HG02678 (cell line): Measurements from ENCODE around the gene SERPINB1.
"Not testable (repeated sequence)": the region's sequence is repeated elsewhere in the genome, so short reads cannot be mapped to it uniquely, and the experiment has no call there.

Experiments
- ATAC-seq: cut with Tn5 transposase; IDR thresholded peaks from one replicate; pipeline ENCODE4 v1.9.1; 2021; ENCODE audit warnings: mild to moderate bottlenecking, moderate library complexity; ENCODE audit not compliant: unreplicated experiment

SERPINB1 gene

DNA sequence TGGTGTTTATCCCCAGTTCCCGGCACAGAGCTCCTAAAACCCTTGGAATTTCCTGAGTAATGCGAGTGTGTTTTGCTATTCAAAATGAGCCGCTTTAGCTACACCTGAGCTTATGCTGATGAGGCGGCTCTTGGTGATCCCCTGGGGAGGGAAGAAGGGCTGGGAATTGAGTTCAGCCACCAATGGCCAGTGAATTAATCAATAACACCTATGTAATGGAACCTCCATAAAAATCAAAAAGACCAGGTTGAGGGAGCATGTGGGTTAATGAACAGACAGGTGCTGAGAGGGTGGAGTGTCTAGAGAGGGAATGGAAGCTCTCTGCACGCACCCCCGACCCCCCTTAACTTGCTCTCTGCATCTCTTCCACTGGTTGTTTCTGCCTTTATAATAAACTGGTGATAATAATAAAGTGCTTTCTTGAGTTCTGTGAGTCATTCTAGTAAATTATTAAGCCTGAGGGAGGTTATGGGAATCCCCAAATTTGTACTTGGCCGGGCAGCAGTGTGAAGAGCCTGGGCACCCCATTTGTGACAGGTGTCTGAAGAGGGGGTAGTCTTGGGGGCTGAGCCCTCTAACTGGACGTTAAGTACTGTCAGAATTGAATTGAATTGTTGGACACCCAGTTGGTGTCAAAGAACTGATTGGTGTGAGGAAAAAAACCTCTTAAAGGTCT is 24.6 kb upstream of the SERPINB1 start:
- peak; percentile 41 for ATAC-seq

DNA sequence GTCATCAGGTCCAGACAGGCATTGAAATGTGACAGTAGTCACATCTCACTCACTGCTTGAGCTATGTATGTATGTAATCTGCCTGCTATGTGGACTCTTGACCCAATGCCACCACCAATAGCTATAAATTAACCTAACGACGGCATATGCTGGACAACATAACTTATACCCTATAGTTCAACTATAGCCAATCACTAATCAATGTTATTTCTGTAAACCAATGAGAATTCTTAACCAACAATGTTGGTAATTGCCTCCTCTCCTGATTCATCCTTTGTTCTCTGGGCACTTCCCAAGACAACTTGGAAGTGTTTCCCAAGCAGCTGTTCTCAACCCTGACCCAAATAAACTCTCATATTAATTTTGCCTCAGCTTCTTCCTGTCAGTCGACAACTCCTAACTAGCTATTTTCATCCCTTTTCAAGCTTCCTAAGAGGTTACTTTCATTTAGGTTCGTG is 24.1 kb upstream of the SERPINB1 start:
- ATAC-seq: no peak

DNA sequence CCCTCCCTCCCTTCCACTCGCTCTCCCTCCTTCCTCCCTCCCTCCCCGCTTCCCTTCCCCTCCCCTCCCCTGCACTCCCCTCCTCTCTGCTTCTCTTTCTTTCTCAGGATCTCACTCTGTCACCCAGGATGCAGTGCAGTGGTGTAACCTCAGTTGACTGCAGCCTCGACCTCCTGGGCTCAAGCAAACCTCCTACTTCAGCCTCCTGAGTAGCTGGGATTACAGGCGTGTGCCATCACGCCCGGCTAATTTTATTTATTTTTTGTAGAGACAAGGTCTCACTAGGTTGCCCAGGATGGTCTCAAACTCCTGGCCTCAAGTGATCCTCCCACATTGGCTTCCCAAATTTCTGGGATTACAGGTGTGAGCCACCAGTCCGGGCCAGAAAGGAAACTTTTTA is 23.6 kb upstream of the SERPINB1 start:
- no peak for ATAC-seq

GRCh38 chr6:2863901-2864300 is 22.2 kb upstream of the SERPINB1 start:
- ATAC-seq: no peak

DNA sequence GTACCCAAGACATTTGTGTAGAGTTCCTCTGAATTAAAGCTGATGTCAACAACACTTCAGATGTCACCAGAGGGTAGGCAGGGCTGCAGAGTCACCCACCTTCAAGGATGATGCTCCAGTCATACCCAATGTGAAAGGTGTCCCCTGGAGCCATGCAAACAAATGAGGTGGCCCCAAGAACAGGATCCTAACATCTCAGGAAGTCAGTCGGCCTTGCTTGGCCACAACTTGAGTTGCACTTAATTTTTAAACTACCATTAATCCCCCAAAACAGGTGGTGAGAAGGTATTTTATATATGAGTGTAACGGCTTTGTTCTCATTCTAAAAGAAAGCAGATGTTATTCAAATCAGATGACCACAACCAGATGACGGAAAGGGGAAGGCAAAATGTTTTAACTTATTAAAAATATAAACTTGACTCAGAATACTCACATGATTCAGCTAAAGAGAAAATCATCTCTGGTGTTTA is 21.1 kb upstream of the SERPINB1 start:
- peak; percentile 58 for ATAC-seq

GRCh38 chr6:2861822-2862164 is 20.1 kb upstream of the SERPINB1 start:
- ATAC-seq: no peak

DNA sequence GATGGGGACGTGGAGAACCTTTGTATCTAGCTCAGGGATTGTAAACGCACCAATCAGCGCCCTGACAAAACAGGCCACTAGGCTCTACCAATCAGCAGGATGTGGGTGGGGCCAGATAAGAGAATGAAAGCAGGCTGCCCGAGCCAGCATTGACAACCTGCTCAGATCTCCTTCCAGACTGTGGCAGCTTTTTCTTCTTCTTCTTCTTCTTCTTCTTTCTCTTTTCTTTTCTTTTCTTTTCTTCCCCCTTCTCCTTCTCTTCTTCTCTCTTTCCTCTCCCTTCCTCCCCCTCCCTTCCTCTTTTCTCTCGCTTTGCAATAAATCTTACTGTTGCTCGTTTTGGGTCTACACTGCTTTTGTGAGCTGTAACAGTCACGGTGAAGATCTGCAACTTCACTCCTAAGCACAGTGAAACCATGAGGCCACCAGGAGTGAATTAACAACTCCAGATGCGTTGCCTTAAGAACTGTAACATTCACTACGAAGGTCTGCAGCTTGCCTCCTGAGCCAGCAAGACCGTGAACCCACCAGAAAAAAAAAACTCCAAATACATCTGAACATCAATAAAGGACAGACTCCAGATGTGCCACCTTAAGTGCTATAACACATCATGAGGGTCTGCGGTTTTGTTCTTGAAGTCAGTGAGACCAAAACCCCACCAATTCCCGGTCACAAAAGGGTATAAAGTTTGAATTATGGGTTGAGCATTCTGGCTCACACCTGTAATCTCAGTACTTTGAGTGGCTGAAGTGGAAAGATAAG is 19.6 kb upstream of the SERPINB1 start:
- ATAC-seq: no peak

DNA sequence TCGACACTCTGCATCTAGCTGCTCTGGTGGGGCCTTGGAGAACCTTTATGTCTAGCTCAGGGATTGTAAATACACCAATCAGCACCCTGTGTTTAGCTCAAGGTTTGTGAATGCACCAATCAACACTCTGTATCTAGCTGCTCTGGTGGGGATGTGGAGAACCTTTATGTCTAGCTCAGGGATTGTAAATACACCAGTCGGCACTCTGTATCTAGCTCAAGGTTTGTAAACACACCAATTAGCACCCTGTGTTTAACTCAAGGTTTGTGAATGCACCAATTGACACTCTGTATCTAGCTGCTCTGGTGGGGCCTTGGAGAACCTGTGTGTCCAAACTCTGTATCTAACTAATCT is 19.0 kb upstream of the SERPINB1 start:
- ATAC-seq: not testable (repeated sequence)

- not testable (repeated sequence) for ATAC-seq
These were observed 18.4 kb upstream of the SERPINB1 start for GRCh38 chr6:2859798-2860705.

DNA sequence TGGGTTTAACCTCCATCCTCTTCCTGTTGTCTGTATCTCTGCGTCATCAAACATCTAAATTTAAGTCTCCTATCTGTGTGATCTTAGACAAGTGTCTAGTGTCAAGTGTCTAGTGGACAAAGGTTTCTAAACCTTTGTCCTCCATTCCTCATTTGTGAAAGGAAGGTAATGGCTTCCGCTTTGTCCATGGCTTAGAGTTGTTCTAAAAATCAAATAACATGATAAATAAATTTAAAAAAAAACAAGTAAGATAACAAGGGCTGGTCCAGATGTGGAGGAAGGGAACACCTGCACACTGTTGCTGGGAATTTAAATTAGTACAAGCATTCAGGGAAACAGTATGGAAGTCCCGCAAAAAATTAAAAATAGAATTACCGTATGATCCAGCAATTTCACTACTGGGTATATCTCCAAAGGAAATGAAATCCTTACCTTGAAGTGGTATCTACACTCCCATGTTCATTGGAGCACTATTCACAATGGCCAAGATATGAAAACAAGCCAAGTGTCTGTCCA is 17.6 kb upstream of the SERPINB1 start:
- ATAC-seq: no peak

DNA sequence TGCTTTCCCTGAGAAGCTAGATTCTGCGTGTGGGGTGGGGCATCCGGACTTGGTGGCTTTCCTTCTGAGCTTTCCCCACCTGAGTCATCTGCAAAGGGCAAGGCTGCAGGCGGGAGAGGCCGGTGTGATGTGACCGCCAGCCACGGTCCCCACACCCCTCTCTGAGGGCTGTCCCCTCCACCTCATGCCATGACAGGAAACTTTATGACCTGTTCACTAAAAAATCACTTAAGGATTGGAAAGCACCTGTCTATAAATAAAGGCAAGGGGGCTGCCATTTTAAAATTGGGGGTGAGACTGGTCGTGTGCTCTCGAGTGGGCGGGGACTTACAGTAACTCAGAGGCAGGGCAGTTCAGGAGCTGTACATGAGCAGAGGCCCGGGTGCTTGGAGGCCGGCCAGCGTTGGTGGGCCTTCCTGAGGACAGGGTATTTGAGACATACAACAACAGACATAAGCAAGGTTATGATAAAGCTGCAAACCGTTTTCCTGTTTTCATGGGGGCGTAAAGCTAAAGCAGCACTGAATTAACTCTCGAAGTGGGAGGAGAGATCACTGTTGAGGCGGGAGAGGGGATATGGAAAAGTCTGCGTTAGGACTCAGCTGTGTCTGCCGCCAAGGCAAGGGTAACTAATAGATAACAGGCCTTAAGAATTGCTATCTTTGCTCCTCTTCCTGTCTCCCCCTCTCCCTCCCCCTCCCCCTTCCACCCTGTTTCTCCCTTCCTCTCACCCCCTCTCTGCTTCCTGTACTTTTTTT is 16.1 kb upstream of the SERPINB1 start:
- ATAC-seq: peak; percentile 44

DNA sequence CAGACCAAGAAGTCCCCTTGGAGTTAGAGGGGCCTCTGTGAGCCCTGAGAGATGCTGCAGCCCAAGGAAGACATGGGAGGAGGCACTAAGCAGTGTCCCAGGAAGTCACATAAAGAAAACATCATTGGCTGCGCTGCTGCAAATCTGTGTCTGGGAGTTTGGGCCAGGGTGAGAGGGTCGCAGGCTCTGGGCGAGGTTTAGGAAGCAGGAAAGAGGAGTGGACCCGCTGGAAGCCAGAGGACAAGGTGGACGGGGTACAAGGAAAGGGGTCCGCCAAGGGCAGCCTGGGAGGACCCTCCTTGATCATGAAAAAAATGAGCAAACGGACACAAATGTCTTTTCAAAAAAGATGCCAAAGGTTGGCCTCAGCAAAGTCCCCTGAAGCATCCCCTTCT is 15.5 kb upstream of the SERPINB1 start:
- ATAC-seq: no peak

GRCh38 chr6:2855061-2855519 is 13.4 kb upstream of the SERPINB1 start:
- ATAC-seq: no peak

DNA sequence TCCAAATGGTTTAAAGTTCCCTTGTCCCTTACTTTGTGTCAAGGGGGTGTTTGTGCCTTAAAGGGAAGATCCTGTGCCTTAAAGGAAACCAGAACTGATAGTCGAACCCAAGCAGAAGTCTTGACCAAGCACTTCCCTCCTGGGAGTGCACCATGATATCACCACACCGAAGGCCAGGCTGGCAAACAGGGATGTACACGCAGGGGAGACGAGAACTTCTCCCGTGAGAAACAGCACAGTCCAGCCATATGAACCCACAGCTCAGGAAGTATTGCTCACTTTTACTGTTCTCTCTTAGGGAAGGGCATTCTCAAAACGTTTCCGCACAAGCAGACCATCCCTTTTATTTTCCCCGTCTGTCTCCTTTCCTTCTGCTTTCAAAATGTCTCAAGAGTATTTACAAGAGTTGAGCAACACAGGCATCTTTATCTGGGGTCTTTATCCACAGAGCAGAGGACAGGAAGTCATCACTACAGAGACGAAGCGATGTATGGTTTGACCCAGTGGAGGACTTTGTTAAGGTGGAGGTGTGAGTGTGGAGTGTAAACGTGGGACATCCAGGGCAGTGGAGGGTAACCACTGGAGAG is 12.8 kb upstream of the SERPINB1 start:
- ATAC-seq: no peak

- ATAC-seq: no peak
These were observed 12.2 kb upstream of the SERPINB1 start for GRCh38 chr6:2853769-2854395.

DNA sequence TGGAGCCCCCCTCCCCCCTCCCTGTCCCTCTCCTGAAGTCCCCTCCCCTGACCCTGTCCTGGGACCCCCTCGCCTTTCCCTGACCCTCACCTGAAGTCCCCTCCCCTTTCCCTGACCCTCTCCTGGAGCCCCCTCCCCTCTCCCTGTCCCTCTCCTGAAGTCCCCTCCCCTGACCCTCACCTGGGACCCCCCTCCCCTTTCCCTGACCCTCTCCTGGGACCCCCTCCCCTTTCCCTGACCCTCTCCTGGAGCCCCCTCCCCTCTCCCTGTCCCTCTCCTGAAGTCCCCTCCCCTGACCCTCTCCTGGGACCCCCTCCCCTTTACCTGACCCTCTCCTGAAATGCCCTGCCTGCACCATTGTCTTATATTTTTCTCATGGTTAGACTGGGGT is 11.7 kb upstream of the SERPINB1 start:
- ATAC-seq: not testable (repeated sequence)

GRCh38 chr6:2852921-2853322 is 11.3 kb upstream of the SERPINB1 start:
- no peak for ATAC-seq

- ATAC-seq: no peak
These were observed 10.8 kb upstream of the SERPINB1 start for GRCh38 chr6:2852514-2852855.

GRCh38 chr6:2851727-2852513 is 10.3 kb upstream of the SERPINB1 start:
- ATAC-seq: no peak
